Activated CD8-positive, alpha-beta memory T cell treated with anti-CD3 and anti-CD28 coated beads, Interleukin-2, amount 50 U/mL, for 24 hours (primary cell): ENCODE results near the gene PDCL3.

Source experiments
- DNase-seq: peaks from one replicate; pipeline ENCODE4 v3.0.0-alpha.2; 2020; ENCODE audit errors: extremely low read depth

Gene PDCL3

GRCh38 chr2:100562613-100563406 is at the start of gene PDCL3:
PDCL3 (plus strand) TSS chr2:100562993; CDS start chr2:100563068, 75 bp downstream.
- DNase-seq, result peak; percentile 79

DNA sequence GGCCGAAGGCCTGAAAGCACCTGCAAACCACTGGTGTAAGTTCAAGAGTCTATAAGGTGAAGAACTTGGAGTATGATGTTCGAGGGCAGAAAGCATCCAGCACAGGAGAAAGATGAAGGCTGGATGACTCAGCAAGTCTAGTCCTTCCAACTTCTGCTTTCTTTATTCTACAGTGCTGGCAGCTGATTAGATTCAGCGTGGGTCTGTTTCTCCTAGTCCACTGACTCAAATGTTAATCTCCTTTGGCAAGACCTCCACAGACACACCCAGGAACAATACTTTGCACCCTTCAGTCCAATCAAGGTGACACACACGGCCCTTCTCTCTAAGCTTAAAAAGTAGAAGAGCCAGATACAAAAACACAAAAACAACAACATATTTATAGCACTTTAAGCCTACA is 49.1 kb upstream of the PDCL3 start:
- no peak for DNase-seq

DNA sequence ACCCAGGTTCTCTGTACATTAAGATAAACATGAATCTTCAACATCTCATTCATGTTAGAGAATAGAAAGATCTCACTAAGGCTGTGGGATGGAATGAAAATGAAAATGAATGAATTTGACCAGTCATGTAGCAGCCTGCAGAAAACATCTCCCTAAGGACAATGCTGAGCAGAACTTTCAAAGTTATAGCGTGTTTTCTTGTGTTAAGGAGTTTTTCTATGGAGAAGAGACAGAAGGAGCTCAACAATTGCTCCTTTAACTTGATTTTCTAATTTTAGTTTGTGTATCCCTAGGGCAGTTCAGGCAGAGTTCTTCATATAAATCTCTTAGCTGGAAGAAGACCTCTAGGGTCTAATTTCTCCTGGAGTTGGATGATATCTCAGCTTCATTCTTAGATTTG is 45.2 kb upstream of the PDCL3 start:
- no peak for DNase-seq

DNA sequence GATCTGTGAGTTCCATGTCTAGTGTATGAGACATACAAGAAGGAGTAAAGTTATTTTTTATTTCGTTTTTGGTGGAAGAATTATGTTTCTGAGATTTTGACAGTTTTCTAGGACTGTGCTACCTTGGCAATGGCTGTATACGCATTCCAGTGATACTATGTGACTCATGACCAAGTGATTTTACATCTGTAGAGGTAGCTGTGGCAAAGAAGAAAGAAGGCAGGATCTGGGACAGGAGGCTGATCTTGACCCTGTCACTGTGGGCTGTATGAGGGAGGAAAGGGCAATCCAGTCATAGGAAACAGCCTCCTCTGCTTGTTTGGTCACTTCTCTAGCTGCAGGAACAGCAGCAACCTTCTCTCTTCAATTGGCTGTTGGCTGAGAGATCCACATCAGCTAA is 44.0 kb upstream of the PDCL3 start:
- DNase-seq, result no peak

DNA sequence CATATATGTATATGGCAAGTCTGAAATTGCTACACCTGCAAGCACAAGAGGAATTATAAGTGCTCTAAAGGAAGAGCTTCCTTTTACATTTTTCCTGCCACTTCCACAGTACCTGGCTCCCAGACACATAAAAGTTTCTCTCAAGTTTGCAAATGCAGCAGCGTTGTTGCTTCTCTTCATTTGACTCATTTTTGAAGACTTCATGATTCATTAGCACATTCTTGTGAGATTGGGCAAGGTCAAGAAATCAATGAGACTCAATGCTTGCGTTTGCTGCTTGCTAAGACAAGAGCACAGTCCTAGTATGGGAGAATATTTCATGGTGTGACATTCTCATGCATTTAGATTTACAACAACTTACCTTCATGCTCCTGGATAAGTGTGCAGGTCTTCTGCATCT is 42.6 kb upstream of the PDCL3 start:
- no peak for DNase-seq

DNA sequence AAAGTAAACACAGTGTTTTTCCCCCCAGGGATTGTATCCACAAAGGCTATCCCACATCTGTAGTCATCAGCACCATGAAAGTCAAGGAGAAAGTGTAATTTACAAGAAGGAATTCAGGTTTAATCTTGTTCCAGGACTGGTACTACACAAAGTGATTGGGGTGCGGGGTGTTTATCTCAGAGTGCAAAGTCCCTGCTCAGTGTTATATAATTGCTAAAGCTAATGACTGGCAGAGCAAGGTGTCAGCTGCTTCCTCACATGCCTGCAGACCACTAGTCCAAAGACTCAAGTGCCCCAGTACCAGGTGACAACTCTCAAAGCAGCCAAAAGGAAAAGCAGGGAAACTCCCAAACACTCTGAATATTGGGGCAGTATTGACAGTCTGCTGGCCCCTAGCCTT is 40.4 kb upstream of the PDCL3 start:
- no peak for DNase-seq

- DNase-seq, result no peak
Measured at GRCh38 chr2:100524331-100524730, 38.5 kb upstream of the PDCL3 start.

GRCh38 chr2:100526868-100527267 is 35.9 kb upstream of the PDCL3 start:
- no peak for DNase-seq

DNA sequence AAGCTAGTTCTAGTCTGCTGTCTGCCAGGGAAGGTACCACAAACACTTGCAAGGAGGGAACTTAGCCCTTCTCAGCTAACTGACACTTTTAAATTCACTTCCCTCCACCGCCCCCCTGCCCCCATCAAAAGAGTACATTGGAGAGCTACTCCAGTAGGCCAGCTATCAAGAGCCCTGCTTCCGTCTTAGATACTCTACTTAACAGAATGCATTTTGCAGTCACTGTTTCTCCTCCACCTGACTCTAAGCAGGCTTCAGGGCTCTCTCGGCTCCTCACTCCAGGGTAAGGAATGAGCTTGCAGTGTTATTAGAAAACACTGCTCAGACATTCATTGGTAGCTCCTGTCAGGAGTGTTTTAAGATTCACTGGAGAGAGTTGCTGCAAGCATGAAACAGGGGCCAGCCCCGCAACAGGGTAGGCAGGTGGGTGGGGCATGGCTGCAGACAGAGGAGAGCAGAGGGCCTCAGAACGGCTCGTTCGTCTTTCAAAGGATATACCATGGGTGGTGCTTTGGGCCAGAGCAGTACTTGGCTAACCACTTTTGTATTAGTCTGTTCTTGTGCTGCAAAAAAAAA is 35.3 kb upstream of the PDCL3 start:
- DNase-seq, result no peak

- DNase-seq, result no peak
Measured at GRCh38 chr2:100529176-100529575, 33.6 kb upstream of the PDCL3 start.

DNA sequence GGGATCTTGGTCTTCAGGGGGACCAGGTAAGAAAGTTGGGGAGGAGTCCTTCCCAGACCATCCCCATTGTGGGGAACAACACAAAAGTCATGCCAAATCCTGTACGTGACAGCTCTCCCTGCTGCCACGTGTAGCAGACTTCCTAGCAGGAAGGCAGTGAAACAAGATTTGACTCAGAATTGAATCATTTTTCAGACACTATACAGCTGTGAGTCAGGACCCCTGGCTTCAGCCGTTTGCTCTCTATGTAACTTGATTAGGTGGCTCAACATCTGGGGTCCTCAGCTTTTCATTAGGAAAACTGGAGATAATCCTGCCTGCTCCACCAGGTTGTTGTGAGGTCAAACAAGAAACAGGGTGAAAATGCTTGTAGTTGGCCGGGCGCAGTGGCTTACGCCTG is 32.9 kb upstream of the PDCL3 start:
- DNase-seq, result no peak

DNA sequence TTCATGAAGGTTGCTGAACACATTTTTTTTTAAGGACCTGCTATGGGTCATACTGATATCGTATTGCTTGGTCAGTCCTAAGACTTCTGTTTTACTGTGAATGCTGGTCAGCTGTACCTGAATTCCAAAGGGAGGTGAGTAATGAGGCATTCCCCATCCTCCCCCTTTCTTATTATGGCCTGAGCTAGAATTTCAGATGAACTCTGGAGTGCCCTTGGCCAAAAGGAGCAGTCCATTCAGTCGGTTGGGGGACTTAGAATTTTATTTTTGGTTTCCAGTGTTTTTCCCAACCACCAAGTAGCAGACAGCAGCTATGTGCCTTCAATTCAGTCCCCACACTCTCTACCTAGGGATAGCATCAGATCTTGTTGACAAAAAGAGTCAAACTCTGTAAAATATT is 26.9 kb upstream of the PDCL3 start:
- DNase-seq, result no peak

DNA sequence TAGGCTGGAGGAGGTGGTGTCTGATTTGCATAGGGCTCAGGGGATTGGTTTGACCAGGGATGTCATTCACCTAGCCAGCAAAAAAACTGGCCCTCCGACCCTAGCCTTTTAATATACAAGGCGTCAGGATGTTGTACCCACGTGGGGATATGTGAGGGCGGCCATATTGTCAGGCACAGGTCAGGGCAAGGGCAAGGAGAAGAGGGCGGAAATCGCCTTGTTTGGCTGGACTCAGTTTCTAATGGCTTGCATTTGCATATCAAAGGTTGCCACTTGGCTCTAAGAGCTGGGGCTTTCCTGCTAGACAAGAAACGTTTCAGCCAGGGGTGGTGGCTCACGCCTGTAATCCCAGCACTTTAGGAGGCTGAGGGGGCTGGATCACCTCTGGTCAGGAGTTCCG is 24.9 kb upstream of the PDCL3 start:
- DNase-seq, result no peak

- no peak for DNase-seq
Measured at GRCh38 chr2:100539221-100539620, 23.6 kb upstream of the PDCL3 start.

GRCh38 chr2:100541404-100541803 is 21.4 kb upstream of the PDCL3 start:
- DNase-seq, result no peak

- DNase-seq, result no peak
Measured at GRCh38 chr2:100542418-100542817, 20.4 kb upstream of the PDCL3 start.

- no peak for DNase-seq
Measured at GRCh38 chr2:100544911-100545596, 17.7 kb upstream of the PDCL3 start.

- no peak for DNase-seq
Measured at GRCh38 chr2:100546469-100546868, 16.3 kb upstream of the PDCL3 start.

DNA sequence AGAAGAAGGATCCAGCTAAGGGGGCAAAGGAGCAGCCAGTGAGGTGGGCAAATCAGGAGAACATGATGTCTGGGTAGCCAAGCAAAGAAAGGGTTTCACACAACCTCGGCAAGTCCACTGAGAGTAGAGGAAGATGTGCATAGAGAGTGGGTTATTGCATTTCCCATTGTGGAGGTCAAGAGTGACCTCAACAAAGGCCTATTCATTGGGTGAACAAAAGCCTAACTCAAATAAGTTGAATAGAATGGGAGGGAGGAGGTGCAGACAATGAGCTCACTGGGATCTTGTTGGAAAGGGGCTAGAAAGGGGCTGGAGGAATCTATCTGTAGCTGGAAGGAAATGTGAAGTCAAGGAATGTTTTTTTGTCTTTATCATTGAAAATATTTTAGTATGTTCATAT is 14.0 kb upstream of the PDCL3 start:
- no peak for DNase-seq

GRCh38 chr2:100551303-100551702 is 11.5 kb upstream of the PDCL3 start:
- no peak for DNase-seq

DNA sequence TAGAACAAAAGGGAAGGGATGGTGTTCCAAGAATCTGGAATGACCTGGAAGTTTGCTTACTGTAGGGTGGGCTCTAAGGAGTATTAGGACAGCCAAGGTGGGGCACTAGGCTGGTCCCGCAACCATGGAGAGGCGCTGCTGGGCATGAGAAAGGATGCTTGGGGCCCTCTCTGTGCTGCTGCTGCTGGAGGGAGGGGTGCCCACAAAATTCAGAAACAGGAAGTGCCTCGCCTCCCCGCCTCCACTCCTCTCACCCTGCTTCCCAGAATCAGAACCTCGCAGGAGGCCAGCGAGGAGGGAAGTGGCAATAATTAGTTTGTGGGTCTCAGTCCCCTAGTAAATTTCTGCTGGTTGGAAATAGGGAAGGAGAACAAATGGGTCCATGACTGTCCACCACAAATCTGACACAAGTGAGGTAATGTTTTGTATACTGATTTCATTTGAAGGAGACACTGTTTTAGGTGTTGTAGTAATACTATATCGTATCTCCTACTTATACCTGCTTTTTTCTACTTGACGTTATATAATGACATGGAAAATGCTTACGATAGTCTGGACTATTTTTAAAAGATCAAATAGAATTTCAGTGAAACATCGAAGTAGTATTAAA is 7.9 kb upstream of the PDCL3 start:
- DNase-seq, result no peak

- DNase-seq, result no peak
Measured at GRCh38 chr2:100556746-100557145, 6.0 kb upstream of the PDCL3 start.
